ENCODE measurements around the gene DDX42. TPM values are rescaled to one million over a fixed set of nuclear protein-coding genes. Genes with fewer than 3 reads are reported as not detected.

Gene DDX42
- total RNA-seq, result 67.0 and 83.1 TPM in 2 replicates

- DNase-seq (ENCODE audit: low read depth, low spot score), result no peak
These were observed at the start of gene DDX42 for GRCh38 chr17:63774141-63774968. Gene DDX42, plus strand, starts transcription at chr17:63774170. Its CDS starts 12,880 bp downstream, at chr17:63787050.

GRCh38 chr17:63735691-63736090, 38.3 kb upstream of the DDX42 start:
- DNase-seq (ENCODE audit: low read depth, low spot score), result no peak

GRCh38 chr17:63740464-63741142, 33.4 kb upstream of the DDX42 start:
- no peak for DNase-seq (ENCODE audit: low read depth, low spot score)

GRCh38 chr17:63741143-63741407, 32.9 kb upstream of the DDX42 start:
- DNase-seq (ENCODE audit: low read depth, low spot score), result no peak

- DNase-seq (ENCODE audit: low read depth, low spot score), result peak; percentile 88
These were observed 32.4 kb upstream of the DDX42 start, which contains the start of gene STRADA for GRCh38 chr17:63741408-63742173. Gene STRADA, minus strand, starts transcription at chr17:63741799. Its CDS starts 13,430 bp downstream, at chr17:63728369.

GRCh38 chr17:63751806-63752205, 22.2 kb upstream of the DDX42 start:
- DNase-seq (ENCODE audit: low read depth, low spot score), result no peak

GRCh38 chr17:63752707-63753106, 21.3 kb upstream of the DDX42 start:
- DNase-seq (ENCODE audit: low read depth, low spot score), result no peak

GRCh38 chr17:63753215-63753614, 20.8 kb upstream of the DDX42 start:
- no peak for DNase-seq (ENCODE audit: low read depth, low spot score)

GRCh38 chr17:63754046-63754445, 19.9 kb upstream of the DDX42 start:
- DNase-seq (ENCODE audit: low read depth, low spot score), result no peak

GRCh38 chr17:63758428-63758827, 15.5 kb upstream of the DDX42 start:
- DNase-seq (ENCODE audit: low read depth, low spot score), result no peak

- no peak for DNase-seq (ENCODE audit: low read depth, low spot score)
These were observed 13.0 kb upstream of the DDX42 start for GRCh38 chr17:63760771-63761539.

- no peak for DNase-seq (ENCODE audit: low read depth, low spot score)
These were observed 11.6 kb upstream of the DDX42 start for GRCh38 chr17:63762161-63763078.

- DNase-seq (ENCODE audit: low read depth, low spot score), result no peak
These were observed 9.3 kb upstream of the DDX42 start for GRCh38 chr17:63764716-63765115.

- DNase-seq (ENCODE audit: low read depth, low spot score), result no peak
These were observed 7.2 kb upstream of the DDX42 start for GRCh38 chr17:63766754-63767153.

GRCh38 chr17:63768433-63768832, 5.5 kb upstream of the DDX42 start:
- no peak for DNase-seq (ENCODE audit: low read depth, low spot score)

- no peak for DNase-seq (ENCODE audit: low read depth, low spot score)
These were observed 1.1 kb upstream of the DDX42 start for GRCh38 chr17:63772801-63773271.

- peak; percentile 96 for DNase-seq (ENCODE audit: low read depth, low spot score)
These were observed 464 bp upstream of the DDX42 start, which contains the start of gene CCDC47 for GRCh38 chr17:63773272-63774140. Gene CCDC47, minus strand, starts transcription at chr17:63773597. Its CDS starts 7,422 bp downstream, at chr17:63766175.

GRCh38 chr17:63774969-63775265, 947 bp downstream of the DDX42 start:
- DNase-seq (ENCODE audit: low read depth, low spot score), result no peak

GRCh38 chr17:63775420-63775819, 1.4 kb downstream of the DDX42 start:
- DNase-seq (ENCODE audit: low read depth, low spot score), result no peak

All from pulmonary artery endothelial cell (primary cell).